ENCODE measurements around the gene CLEC19A.

The CLEC19A gene

DNA sequence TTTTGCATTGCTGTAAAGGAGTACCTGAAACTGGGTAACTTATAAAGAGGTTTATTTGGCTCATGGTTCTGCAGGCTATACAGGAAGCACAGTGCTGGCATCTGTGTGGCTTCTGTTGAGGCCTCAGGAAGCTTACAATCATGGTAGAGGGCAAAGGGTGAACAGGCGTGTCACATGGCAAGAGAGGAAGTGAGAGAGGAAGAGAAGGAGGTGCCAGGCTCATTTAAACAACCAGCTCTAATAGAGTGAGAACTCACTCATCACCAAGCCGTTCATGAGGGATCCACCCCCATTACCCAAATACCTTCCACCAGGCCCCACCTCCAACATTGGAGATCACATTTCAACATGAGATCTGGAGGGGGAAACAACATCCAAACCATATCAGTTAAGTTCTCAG lies 16.4 kb upstream of the CLEC19A start:
- no peaks in the 10 kb centered on the region for H3K4me1 ChIP-seq (ENCODE audit: insufficient read depth, poor library complexity, severe bottlenecking)
- H3K36me3 ChIP-seq (ENCODE audit: low read depth): no peaks in the 10 kb centered on the region
- peaks cover 5% of the 10 kb centered on the region for H3K9me3 ChIP-seq (ENCODE audit: severe bottlenecking)
- TF ChIP-seq, protein P1, sequence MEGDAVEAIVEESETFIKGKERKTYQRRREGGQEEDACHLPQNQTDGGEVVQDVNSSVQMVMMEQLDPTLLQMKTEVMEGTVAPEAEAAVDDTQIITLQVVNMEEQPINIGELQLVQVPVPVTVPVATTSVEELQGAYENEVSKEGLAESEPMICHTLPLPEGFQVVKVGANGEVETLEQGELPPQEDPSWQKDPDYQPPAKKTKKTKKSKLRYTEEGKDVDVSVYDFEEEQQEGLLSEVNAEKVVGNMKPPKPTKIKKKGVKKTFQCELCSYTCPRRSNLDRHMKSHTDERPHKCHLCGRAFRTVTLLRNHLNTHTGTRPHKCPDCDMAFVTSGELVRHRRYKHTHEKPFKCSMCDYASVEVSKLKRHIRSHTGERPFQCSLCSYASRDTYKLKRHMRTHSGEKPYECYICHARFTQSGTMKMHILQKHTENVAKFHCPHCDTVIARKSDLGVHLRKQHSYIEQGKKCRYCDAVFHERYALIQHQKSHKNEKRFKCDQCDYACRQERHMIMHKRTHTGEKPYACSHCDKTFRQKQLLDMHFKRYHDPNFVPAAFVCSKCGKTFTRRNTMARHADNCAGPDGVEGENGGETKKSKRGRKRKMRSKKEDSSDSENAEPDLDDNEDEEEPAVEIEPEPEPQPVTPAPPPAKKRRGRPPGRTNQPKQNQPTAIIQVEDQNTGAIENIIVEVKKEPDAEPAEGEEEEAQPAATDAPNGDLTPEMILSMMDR (IDR thresholded peaks at IDR 0.05; ENCODE audit: poor library complexity, severe bottlenecking): no peak
- no peak overlapping the region for H3K4me3 ChIP-seq (ENCODE audit: severe bottlenecking)
- H3K27me3 ChIP-seq (ENCODE audit: insufficient read depth, poor library complexity, severe bottlenecking): no peaks in the 10 kb centered on the region
- no peak overlapping the region for H3K27ac ChIP-seq (ENCODE audit: poor library complexity, severe bottlenecking)
- ATAC-seq (ENCODE audit: low read depth) (no peak), DNase-seq (ENCODE audit: low spot score) (no peak)

DNA sequence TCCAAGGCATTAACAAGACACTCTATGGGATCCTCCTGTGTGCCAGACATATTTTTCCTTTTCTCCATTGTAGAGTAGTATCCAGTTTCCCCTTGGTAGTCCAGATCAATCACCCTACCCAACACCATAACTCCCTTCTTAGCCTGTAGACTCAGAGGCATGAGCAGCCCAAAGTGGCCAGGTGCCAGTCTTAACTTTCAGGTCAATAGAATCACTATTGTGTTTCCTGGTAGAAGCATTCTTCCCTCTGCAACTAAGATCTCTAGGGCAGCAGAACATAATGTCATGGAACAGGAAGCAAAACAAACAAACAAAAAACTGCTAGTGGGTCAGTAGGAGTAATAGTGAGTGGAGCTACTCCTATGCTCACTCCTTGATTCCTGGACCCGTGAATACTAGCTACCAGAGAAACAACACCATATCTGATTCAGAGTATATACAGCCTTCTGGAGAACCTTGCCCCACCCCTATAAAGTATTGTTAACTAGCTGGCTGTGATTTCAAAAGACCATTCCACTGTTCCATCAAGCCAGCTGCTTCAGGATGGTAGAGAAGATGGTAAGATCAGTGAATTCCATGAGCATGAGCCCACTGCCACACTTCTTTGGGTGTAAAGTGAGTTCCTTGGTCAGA lies 11.2 kb upstream of the CLEC19A start:
- DNase-seq (ENCODE audit: low spot score): no peak
- no peak overlapping the region for H3K4me3 ChIP-seq (ENCODE audit: severe bottlenecking)
- H3K27ac ChIP-seq (ENCODE audit: poor library complexity, severe bottlenecking): no peak overlapping the region
- no peaks in the 10 kb centered on the region for H3K27me3 ChIP-seq (ENCODE audit: insufficient read depth, poor library complexity, severe bottlenecking)
- H3K36me3 ChIP-seq (ENCODE audit: low read depth): no peaks in the 10 kb centered on the region
- no peak for ATAC-seq (ENCODE audit: low read depth)
- no peaks in the 10 kb centered on the region for H3K4me1 ChIP-seq (ENCODE audit: insufficient read depth, poor library complexity, severe bottlenecking)
- TF ChIP-seq, protein P1 (IDR thresholded peaks at IDR 0.05; ENCODE audit: poor library complexity, severe bottlenecking): no peak
- H3K9me3 ChIP-seq (ENCODE audit: severe bottlenecking): peaks cover under 1% of the 10 kb centered on the region

DNA sequence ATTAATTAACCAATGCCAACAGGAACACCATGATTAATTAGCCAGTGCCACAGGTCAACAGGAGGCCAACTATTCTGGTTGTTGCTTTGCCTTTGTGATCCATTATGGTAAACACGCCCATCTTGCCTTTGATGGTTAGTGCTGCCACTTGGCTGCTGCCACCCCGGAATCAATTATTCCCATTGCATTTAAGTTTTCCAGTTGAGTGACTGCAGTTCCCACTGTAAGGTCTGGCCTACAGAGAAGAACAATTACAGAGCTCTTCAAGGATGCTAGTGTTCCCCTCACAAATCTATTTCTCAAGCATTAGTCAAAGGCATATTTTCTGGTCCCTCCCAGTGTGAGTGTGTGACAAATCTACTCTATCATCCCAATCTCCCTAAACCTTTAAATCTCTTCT lies 7.1 kb upstream of the CLEC19A start:
- Histone ChIP-seq H3K36me3 (ENCODE audit: low read depth) (no peaks in the 10 kb centered on the region), H3K4me1 (ENCODE audit: insufficient read depth, poor library complexity, severe bottlenecking) (no peaks in the 10 kb centered on the region), H3K9me3 (ENCODE audit: severe bottlenecking) (no peaks in the 10 kb centered on the region), H3K27ac (ENCODE audit: poor library complexity, severe bottlenecking) (no peak overlapping the region), H3K27me3 (ENCODE audit: insufficient read depth, poor library complexity, severe bottlenecking) (no peaks in the 10 kb centered on the region), H3K4me3 (ENCODE audit: severe bottlenecking) (no peak overlapping the region)
- no peak for DNase-seq (ENCODE audit: low spot score)
- ATAC-seq (ENCODE audit: low read depth): no peak
- TF ChIP-seq, protein P1 (IDR thresholded peaks at IDR 0.05; ENCODE audit: poor library complexity, severe bottlenecking): no peak

DNA sequence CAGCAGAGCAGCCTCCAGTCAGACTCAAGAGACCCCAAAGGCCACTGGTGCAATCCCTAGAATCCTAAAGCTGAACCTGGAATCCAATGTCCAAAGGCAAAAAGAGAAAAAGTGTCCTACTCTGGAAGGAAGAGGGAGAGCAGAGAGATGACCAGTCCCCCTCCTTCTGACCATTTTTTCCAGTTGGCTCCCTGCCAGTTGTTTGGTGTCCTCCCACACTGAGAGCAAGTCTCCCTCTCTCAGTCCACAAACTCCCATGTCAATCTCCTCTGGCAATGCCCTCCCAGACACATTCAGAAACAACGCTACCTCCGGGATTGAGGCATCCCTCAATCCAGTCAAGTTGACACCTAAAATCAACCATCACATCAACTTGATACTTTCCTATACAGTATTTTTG lies 4.3 kb upstream of the CLEC19A start:
- H3K9me3 ChIP-seq (ENCODE audit: severe bottlenecking): no peaks in the 10 kb centered on the region
- TF ChIP-seq, protein P1 (IDR thresholded peaks at IDR 0.05; ENCODE audit: poor library complexity, severe bottlenecking): no peak
- no peak for ATAC-seq (ENCODE audit: low read depth)
- H3K36me3 ChIP-seq (ENCODE audit: low read depth): no peaks in the 10 kb centered on the region
- H3K4me1 ChIP-seq (ENCODE audit: insufficient read depth, poor library complexity, severe bottlenecking): peaks cover 5% of the 10 kb centered on the region
- no peak overlapping the region for H3K27ac ChIP-seq (ENCODE audit: poor library complexity, severe bottlenecking)
- no peak for DNase-seq (ENCODE audit: low spot score)
- no peaks in the 10 kb centered on the region for H3K27me3 ChIP-seq (ENCODE audit: insufficient read depth, poor library complexity, severe bottlenecking)
- H3K4me3 ChIP-seq (ENCODE audit: severe bottlenecking): no peak overlapping the region

DNA sequence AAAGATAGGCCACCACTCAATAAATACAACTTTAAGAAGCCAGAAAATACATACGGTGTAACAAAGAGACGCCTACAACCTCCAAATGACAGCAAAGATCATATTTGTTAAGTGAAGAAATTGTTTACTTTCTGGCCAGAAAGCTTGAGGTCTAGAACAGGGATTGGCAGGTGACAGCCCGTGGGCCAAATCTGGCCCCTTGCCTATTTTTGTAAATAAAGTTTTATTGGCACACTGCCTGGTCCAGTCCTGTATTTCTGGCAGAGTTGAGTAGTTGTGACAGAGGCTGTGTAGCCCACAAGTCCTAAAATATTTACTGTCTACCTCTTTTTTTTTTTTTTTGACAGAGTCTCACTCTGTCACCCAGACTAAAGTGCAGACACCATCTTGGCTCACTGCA lies 3.4 kb upstream of the CLEC19A start:
- Histone ChIP-seq H3K36me3 (ENCODE audit: low read depth) (no peaks in the 10 kb centered on the region), H3K27ac (ENCODE audit: poor library complexity, severe bottlenecking) (no peak overlapping the region), H3K27me3 (ENCODE audit: insufficient read depth, poor library complexity, severe bottlenecking) (no peaks in the 10 kb centered on the region), H3K4me1 (ENCODE audit: insufficient read depth, poor library complexity, severe bottlenecking) (peaks cover 5% of the 10 kb centered on the region), H3K4me3 (ENCODE audit: severe bottlenecking) (no peak overlapping the region), H3K9me3 (ENCODE audit: severe bottlenecking) (no peaks in the 10 kb centered on the region)
- TF ChIP-seq, protein P1 (IDR thresholded peaks at IDR 0.05; ENCODE audit: poor library complexity, severe bottlenecking): no peak
- no peak for DNase-seq (ENCODE audit: low spot score)
- ATAC-seq (ENCODE audit: low read depth): no peak
